Measurements from ENCODE around the gene CILP.

Gene CILP, protein sequence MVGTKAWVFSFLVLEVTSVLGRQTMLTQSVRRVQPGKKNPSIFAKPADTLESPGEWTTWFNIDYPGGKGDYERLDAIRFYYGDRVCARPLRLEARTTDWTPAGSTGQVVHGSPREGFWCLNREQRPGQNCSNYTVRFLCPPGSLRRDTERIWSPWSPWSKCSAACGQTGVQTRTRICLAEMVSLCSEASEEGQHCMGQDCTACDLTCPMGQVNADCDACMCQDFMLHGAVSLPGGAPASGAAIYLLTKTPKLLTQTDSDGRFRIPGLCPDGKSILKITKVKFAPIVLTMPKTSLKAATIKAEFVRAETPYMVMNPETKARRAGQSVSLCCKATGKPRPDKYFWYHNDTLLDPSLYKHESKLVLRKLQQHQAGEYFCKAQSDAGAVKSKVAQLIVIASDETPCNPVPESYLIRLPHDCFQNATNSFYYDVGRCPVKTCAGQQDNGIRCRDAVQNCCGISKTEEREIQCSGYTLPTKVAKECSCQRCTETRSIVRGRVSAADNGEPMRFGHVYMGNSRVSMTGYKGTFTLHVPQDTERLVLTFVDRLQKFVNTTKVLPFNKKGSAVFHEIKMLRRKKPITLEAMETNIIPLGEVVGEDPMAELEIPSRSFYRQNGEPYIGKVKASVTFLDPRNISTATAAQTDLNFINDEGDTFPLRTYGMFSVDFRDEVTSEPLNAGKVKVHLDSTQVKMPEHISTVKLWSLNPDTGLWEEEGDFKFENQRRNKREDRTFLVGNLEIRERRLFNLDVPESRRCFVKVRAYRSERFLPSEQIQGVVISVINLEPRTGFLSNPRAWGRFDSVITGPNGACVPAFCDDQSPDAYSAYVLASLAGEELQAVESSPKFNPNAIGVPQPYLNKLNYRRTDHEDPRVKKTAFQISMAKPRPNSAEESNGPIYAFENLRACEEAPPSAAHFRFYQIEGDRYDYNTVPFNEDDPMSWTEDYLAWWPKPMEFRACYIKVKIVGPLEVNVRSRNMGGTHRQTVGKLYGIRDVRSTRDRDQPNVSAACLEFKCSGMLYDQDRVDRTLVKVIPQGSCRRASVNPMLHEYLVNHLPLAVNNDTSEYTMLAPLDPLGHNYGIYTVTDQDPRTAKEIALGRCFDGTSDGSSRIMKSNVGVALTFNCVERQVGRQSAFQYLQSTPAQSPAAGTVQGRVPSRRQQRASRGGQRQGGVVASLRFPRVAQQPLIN

DNA sequence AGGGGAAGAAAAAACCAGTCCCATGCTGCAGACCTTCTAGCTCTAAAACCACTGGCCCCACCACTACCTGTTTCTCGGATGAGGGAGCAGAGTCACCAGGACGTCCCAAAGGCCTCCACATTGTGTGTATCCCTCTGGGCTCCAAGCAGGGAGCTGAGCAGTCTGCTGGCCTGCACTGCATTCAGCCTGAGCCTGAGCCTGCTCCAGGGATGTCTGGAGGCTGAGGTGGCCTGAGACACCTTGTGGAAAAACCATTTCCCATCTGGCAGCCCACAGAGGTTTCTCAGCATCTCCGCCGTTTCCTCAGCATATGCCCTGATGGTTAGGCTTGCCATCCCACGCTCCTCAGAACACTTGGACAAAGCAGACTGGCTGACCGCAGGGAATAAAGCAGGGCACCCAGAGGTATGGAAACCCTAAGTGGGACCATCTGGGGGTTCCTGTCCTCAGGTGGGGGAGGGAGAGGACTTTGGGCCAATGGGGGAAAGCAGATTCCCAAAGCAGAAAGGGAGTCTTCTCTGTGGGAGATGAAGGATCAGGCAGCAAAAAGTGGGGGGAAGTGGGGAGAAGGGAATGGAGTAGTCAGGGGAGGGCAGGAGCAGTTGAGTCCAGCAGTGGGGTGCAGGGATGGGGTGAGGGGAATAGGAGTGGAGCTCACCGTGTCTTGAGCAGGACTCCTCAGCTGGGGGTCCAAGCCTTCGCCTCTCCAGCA, at the start of gene CILP:
Gene CILP, minus strand, starts transcription at position 704 of the 712 bp plus-strand sequence. CDS start 1,718 bp downstream, outside the sequence.
- no peak within 1 kb of the TSS for H3K4me3 ChIP-seq (ENCODE audit: low read depth, low read length)
- no peak for DNase-seq (ENCODE audit: low read depth)
- TF ChIP-seq, protein P1, sequence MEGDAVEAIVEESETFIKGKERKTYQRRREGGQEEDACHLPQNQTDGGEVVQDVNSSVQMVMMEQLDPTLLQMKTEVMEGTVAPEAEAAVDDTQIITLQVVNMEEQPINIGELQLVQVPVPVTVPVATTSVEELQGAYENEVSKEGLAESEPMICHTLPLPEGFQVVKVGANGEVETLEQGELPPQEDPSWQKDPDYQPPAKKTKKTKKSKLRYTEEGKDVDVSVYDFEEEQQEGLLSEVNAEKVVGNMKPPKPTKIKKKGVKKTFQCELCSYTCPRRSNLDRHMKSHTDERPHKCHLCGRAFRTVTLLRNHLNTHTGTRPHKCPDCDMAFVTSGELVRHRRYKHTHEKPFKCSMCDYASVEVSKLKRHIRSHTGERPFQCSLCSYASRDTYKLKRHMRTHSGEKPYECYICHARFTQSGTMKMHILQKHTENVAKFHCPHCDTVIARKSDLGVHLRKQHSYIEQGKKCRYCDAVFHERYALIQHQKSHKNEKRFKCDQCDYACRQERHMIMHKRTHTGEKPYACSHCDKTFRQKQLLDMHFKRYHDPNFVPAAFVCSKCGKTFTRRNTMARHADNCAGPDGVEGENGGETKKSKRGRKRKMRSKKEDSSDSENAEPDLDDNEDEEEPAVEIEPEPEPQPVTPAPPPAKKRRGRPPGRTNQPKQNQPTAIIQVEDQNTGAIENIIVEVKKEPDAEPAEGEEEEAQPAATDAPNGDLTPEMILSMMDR (IDR thresholded peaks at IDR 0.05; ENCODE audit: insufficient read depth, low read depth, low read length, missing control alignments) = no peak

DNA sequence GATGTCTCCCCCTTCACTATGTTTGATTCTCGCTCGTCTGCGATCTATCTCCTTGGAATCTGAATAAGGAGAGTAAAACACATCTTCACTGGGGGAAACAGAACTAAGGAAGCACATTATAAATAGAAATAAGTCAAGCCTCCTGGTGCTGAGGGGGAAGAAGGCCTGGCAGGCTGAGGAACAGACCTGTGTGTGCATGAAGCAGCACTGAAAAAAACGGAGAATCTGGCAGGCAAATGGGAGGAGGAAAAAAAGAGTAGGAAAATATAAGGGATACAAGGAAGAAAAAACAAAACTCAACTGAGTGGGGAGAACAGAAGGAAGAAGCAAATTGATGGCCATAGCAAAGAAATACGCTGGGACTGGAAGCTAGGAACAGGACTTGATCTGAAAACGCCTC, 49.7 kb upstream of the CILP start:
- no peak overlapping the region for H3K4me3 ChIP-seq (ENCODE audit: low read depth, low read length)
- TF ChIP-seq, protein P1 (IDR thresholded peaks at IDR 0.05; ENCODE audit: insufficient read depth, low read depth, low read length, missing control alignments) = no peak
- no peak for DNase-seq (ENCODE audit: low read depth)

DNA sequence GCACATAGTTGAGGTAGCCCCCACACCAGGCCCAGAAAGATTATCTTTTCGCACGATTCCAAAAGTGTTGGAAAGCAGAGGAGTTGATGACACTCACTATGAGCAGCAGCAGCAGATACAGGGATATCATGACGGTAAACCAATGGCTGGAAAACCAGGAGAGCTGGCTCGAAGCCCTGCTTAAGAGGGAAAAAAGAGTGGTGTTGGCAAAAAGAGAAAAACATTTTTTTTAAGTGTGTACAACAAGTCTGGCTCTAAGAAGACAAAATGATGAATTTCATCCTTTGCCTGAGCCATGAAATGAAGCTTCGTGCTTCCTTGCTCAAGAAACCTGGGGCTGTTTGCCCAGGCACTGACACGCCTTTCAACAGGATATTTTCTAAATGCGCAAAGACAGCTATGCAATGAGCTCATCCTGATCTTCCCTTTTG, 48.1 kb upstream of the CILP start:
- TF ChIP-seq, protein P1 (IDR thresholded peaks at IDR 0.05; ENCODE audit: insufficient read depth, low read depth, low read length, missing control alignments) = no peak
- no peak for DNase-seq (ENCODE audit: low read depth)
- no peak overlapping the region for H3K4me3 ChIP-seq (ENCODE audit: low read depth, low read length)

DNA sequence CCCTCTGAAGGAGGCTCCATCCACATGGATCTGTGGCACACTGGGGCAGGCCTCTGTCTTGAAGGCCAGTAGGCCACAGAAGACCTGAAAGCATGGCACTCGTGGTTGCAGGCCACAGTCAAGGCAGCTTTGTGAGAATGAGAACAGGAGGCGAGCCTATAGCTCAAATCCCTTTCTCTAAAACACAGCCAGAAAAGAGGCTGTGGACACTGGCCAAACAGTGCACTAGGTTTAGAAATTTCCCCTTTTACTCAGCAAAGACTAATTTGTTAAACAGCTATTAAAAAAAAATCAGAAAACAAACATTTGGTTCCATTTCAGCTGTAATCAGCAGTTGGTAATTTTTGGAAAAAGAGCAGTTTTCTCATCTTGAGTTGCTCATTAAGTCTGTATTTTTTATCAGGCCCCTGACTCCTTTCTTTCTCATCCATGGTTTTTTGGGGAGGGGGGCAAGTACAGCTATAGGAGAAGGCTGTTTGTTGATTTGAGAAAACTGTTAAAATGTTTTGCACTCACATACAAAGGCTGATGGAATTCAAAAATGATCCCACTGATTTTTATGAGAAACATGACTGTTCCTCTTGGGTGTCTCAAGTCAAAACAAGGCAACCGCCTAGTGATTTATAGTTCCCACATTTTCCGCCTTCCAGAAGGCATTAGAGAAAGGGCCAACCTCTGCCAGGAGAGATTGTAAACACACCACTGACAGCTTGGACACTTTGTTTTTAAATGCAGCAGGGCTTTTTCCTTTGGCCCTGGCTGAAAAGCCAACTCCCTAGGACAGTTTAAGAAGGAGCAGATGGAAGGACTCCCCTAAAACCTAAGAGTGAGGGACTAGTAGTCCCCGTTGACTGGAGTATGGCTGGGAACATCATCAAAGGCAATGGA, 47.3 kb upstream of the CILP start:
- H3K4me3 ChIP-seq (ENCODE audit: low read depth, low read length) = no peak overlapping the region
- DNase-seq (ENCODE audit: low read depth) = no peak
- TF ChIP-seq, protein P1 (IDR thresholded peaks at IDR 0.05; ENCODE audit: insufficient read depth, low read depth, low read length, missing control alignments) = no peak

DNA sequence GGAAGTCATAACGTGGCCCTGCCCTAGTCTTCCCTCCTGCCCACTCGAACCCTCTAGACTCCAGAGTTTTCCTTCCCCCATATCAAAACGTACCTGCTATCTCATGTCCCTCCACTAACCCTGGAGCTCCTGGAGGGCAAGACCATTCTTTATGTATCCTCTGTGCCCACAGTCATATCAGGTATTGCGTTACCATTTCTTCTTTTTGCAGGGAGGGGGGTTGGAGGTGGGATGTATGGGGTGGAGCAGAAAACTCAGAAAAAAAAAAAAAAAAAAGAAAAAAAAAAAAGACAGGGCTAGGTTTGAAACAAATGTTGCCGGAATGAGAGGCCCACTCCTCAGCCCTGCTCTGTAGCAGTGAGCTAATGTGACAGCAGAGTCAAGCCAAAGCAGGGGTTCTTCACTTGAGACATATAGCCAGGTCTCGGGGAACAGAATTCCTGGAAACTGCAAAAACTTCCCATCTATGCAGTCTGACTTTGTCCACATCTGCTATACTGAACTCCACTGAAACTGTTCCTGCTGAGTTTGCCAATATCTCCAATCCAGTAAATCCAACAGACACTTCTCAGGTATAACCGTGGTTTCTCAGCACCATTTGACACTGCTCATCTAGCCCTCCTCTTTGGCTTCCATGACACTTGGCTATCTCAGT, 44.3 kb upstream of the CILP start:
- no peak for DNase-seq (ENCODE audit: low read depth)
- H3K4me3 ChIP-seq (ENCODE audit: low read depth, low read length) = no peak overlapping the region
- TF ChIP-seq, protein P1 (IDR thresholded peaks at IDR 0.05; ENCODE audit: insufficient read depth, low read depth, low read length, missing control alignments) = no peak
